HG02943 (cell line): ENCODE measurements around the gene AGBL5.
"Not testable (repeated sequence)": the region's sequence is repeated elsewhere in the genome, so short reads cannot be mapped to it uniquely, and the experiment has no call there.

Source experiments
- ATAC-seq: cut with Tn5 transposase; IDR thresholded peaks from one replicate; pipeline ENCODE4 v1.9.1; 2021; ENCODE audit warnings: mild to moderate bottlenecking, low read depth, moderate library complexity; ENCODE audit not compliant: unreplicated experiment

AGBL5 gene

GRCh38 chr2:27073782-27074181 is 22.3 kb downstream of the AGBL5 start:
- no peak for ATAC-seq

- ATAC-seq, result no peak
These were observed 23.5 kb downstream of the AGBL5 start for GRCh38 chr2:27074738-27075565.

DNA sequence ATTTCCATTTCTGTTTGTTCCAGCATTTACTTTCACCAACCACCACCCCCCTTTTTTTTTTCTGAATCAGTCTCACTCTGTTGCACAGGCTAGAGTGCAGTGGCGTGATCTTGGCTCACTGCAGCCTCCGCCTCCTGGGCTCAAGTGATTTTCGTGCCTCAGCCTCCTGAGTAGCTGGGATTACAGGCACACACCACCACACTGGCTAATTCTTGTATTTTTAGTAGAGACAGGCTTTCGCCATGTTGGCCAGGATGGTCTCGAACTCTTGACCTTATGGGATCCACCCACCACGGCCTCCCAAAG is 24.1 kb downstream of the AGBL5 start:
- not testable (repeated sequence) for ATAC-seq

GRCh38 chr2:27076323-27076722 is 24.9 kb downstream of the AGBL5 start:
- no peak for ATAC-seq

DNA sequence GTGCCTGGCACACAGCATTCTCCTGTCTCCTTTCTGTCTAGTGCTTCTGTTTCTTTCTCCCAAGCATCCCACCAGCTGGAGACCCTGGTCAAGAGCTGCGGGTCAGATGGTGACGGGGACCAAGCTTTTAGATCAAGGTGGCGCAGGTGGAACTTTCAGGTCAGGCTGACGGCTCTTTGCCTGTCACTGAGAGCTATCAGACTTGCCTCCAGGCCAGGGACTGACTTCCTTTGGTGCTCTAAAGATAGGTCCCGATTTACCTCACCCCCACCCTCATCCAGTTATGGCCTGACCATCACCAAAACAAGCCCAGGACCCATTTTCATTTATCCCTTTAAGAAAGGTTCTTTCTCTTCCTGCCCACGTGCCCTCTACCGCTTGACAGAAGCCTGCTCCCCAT is 25.8 kb downstream of the AGBL5 start:
- no peak for ATAC-seq

- ATAC-seq, result no peak
These were observed 27.1 kb downstream of the AGBL5 start, which contains the start of gene EMILIN1 for GRCh38 chr2:27078267-27079194. Gene EMILIN1 (plus strand): TSS chr2:27078615. CDS start chr2:27079066, 451 bp downstream.

DNA sequence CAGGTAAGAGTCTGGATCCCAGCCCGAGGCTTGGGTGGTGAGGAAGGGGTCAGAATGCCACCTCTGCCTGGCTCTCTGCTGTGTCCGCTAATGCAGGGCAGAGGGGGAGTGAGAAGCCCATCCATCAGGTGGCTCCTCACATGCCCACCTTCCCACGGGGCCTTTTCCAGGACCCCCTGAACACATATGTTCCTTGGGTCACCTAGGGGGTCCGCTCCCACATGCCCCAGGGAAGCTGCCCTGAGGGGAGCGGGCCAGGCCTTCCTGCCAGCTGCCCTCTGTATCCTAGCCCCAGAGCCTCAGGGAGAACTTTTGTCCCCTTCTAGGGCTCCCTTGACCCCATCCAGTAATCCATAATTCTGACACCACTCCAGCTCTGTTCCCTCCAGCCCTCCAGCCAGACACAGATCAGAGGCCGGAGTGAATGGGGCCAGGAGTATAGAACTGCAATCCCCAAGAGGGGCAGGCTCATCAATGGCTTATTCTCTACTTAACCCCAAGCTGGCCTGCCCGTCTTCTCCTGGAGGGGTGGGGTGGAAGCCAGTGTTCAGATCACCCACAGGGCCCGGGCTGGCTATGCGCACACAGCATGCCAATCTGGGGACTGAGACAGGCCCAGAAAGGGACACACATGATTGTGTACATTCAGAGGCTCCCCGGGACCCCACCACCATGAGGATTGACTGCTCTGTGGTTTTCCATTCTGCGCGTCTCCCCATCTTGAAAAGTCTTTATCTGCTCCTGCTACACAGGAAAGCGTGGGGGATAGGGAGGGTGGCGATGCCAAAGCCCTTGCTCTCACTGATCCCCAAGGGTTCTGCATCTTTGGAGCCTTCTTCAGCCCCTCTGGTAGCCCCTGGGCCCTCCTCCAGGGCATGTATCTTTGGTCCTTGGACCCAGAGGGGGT is 28.0 kb downstream of the AGBL5 start:
- no peak for ATAC-seq

GRCh38 chr2:27080140-27080469 is 28.6 kb downstream of the AGBL5 start:
- no peak for ATAC-seq

DNA sequence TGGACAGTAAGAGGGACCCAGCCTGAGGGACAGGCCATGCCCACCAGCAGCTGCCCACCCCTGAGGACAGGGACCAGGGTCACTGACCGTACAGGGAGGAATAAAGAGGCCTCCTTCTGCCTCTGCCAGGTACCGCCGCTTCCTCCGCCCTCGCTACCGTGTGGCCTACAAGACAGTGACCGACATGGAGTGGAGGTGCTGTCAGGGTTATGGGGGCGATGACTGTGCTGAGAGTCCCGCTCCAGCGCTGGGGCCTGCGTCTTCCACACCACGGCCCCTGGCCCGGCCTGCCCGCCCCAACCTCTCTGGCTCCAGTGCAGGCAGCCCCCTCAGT is 29.1 kb downstream of the AGBL5 start:
- ATAC-seq, result no peak

- ATAC-seq, result no peak
These were observed 30.7 kb downstream of the AGBL5 start for GRCh38 chr2:27081984-27082772.

DNA sequence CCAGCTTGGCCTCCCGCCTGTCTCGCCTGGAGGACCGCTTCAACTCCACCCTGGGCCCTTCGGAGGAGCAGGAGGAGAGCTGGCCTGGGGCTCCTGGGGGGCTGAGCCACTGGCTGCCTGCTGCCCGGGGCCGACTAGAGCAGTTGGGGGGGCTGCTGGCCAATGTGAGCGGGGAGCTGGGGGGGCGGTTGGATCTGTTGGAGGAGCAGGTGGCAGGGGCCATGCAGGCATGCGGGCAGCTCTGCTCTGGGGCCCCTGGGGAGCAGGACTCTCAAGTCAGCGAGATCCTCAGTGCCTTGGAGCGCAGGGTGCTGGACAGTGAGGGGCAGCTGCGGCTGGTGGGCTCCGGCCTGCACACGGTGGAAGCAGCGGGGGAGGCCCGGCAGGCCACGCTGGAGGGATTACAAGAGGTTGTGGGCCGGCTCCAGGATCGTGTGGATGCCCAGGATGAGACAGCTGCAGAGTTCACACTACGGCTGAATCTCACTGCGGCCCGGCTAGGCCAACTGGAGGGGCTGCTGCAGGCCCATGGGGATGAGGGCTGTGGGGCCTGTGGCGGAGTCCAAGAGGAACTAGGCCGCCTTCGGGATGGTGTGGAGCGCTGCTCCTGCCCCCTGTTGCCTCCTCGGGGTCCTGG is 31.4 kb downstream of the AGBL5 start:
- no peak for ATAC-seq

- no peak for ATAC-seq
These were observed 32.2 kb downstream of the AGBL5 start for GRCh38 chr2:27083410-27084296.

GRCh38 chr2:27084297-27085061 is 33.0 kb downstream of the AGBL5 start:
- no peak for ATAC-seq

DNA sequence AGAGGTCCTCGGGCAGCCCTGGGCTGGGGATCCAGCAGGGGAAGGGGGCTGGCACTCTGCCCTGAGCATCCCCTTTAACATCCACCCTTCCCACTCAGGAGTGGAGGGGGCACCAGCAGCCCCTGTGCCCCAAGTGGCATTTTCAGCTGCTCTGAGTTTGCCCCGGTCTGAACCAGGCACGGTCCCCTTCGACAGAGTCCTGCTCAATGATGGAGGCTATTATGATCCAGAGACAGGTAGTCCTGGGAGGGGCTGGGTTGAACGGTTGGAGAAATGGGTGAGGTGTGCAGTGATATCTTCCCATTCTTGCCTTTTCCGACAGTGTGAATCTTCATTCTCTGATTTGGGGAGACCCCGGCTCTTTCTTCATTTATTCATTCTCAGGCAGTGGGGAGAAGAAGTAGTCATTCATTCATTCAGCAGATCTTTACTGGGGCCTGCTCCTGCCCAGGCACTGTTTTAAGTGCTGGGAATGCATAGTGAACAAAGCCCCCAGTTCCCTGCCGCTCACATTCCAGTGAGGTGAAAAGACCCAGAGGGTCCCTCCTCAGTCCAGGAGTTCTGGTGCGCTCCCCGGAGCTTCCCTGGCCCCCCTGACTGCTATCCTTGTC is 33.7 kb downstream of the AGBL5 start:
- no peak for ATAC-seq

DNA sequence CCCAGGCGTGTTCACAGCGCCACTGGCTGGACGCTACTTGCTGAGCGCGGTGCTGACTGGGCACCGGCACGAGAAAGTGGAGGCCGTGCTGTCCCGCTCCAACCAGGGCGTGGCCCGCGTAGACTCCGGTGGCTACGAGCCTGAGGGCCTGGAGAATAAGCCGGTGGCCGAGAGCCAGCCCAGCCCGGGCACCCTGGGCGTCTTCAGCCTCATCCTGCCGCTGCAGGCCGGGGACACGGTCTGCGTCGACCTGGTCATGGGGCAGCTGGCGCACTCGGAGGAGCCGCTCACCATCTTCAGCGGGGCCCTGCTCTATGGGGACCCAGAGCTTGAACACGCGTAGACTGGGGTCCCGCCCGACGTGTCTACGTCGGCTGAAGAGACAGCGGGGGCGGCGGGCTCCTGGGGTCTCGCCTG is 34.2 kb downstream of the AGBL5 start:
- peak; percentile 3 for ATAC-seq

- ATAC-seq, result peak; percentile 53
These were observed 34.7 kb downstream of the AGBL5 start for GRCh38 chr2:27086090-27086723.
